Measurements from ENCODE around the gene CD226. TPM values are rescaled to one million over a fixed set of nuclear protein-coding genes. Genes with fewer than 3 reads are reported as not detected.
"Not testable (repeated sequence)": the region's sequence is repeated elsewhere in the genome, so short reads cannot be mapped to it uniquely, and the experiment has no call there.

Gene CD226
- total RNA-seq, 4 donors from 2014 or later, result 0.03 to 1.6 (median 0.22) TPM

DNA sequence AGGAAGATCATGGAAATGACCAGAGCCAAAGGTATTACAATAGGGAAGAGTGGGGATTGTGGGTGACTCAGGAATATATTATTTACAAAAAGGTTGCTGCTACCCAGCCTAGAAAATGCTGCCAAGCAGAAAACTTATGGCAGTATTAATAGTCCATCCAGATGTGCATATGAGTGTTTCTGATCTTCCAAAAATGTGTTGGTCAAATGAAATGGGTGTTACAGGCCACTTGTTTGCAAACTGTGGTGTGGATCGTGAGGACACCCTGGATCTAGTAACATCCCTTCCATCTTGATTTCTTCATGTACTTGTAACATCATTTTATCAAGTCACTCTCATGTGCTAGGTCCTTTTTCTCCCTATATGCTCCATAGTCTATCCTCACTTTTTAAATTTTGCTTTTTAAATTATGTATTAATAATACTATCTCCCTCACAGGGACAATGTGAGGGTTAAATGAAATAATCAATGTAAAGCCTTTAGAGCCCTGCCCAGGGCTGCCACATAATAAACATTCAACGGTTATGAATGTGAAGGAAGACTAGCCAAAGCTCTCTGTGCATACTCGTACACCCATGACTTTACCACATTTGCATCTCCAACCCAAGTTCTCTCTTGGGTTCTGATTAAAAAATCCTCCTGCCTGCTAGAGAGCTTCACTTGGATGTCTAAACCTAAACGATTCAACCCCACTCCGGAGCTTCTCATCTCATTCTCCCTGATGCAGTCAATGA lies 18.5 kb downstream of the CD226 start:
- Histone ChIP-seq H3K27me3 (no peaks in the 10 kb centered on the region), H3K4me3 (no peak overlapping the region), H3K36me3 (no peaks in the 10 kb centered on the region), H3K4me1 (no peaks in the 10 kb centered on the region), H3K9me3 (no peaks in the 10 kb centered on the region), H3K27ac (no peak overlapping the region)
- intact Hi-C loops (cut with DNase I; ENCODE audit: low total_unique reads) (no loop called here), in situ Hi-C loops (cut with MboI; ENCODE audit: low sequenced_read_pairs in 4 of 4) (no loop called here)
- no peak for TF ChIP-seq POLR2A (IDR thresholded peaks at IDR 0.05)
- TF ChIP-seq, protein P1, sequence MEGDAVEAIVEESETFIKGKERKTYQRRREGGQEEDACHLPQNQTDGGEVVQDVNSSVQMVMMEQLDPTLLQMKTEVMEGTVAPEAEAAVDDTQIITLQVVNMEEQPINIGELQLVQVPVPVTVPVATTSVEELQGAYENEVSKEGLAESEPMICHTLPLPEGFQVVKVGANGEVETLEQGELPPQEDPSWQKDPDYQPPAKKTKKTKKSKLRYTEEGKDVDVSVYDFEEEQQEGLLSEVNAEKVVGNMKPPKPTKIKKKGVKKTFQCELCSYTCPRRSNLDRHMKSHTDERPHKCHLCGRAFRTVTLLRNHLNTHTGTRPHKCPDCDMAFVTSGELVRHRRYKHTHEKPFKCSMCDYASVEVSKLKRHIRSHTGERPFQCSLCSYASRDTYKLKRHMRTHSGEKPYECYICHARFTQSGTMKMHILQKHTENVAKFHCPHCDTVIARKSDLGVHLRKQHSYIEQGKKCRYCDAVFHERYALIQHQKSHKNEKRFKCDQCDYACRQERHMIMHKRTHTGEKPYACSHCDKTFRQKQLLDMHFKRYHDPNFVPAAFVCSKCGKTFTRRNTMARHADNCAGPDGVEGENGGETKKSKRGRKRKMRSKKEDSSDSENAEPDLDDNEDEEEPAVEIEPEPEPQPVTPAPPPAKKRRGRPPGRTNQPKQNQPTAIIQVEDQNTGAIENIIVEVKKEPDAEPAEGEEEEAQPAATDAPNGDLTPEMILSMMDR (IDR thresholded peaks at IDR 0.05 in 4 of 5, conservative IDR thresholded peaks at IDR 0.05 in 1 of 5), result no peak
- no peak for DNase-seq
- ATAC-seq, result no peak

DNA sequence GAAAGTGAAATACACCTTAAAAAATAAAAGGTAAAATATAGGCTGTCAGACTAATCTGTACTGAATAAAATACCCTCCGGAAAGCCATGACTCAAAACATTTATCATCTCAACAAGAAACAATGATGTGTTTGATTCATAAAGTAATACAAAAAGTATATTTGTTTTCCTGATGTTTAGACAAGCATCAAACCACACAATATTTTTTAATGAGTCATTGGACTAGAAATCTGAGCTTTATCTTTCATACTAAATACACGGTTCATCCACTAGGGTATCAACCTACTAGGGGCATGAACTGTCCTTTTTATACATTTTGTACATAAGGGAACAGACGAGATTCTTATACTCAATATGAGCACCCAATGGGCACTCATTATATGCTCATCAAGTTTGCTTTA lies 31.3 kb downstream of the CD226 start:
- no peaks in the 10 kb centered on the region for H3K36me3 ChIP-seq
- no peak for ATAC-seq
- H3K4me3 ChIP-seq, result no peak overlapping the region
- H3K27me3 ChIP-seq, result no peaks in the 10 kb centered on the region
- no peaks in the 10 kb centered on the region for H3K9me3 ChIP-seq
- TF ChIP-seq, protein P1 (IDR thresholded peaks at IDR 0.05 in 4 of 5, conservative IDR thresholded peaks at IDR 0.05 in 1 of 5), result no peak
- no peak for TF ChIP-seq POLR2A (IDR thresholded peaks at IDR 0.05)
- no peak for DNase-seq
- in situ Hi-C loops (cut with MboI; ENCODE audit: low sequenced_read_pairs in 4 of 4) (no loop called here), intact Hi-C loops (cut with DNase I; ENCODE audit: low total_unique reads) (no loop called here)
- H3K27ac ChIP-seq, result no peak overlapping the region
- no peaks in the 10 kb centered on the region for H3K4me1 ChIP-seq

DNA sequence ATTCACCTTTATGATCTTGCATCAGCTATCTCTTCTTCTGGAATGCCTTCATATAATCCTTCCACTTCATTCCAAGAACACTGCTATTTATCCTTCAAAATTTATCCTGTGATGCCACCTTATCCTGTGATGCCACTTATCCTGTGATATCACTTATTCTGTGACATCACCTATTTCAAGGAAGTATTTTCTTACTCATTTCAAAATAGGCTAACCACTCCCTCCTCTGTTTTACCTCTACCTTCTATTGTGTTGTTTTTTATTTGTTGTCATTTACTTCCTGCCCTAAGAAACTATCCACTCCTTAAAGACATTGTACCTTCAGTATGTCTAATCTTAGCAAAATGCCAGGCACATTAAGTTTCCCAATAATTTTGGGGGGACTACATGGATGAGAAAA lies 38.8 kb downstream of the CD226 start:
- ATAC-seq (no peak), DNase-seq (no peak)
- TF ChIP-seq, protein P1 (IDR thresholded peaks at IDR 0.05 in 4 of 5, conservative IDR thresholded peaks at IDR 0.05 in 1 of 5), result no peak
- TF ChIP-seq POLR2A (IDR thresholded peaks at IDR 0.05), result no peak
- Histone ChIP-seq H3K27me3 (no peaks in the 10 kb centered on the region), H3K27ac (no peak overlapping the region), H3K9me3 (no peaks in the 10 kb centered on the region), H3K4me1 (no peaks in the 10 kb centered on the region), H3K4me3 (no peak overlapping the region), H3K36me3 (no peaks in the 10 kb centered on the region)
- intact Hi-C loops (cut with DNase I; ENCODE audit: low total_unique reads) (no loop called here), in situ Hi-C loops (cut with MboI; ENCODE audit: low sequenced_read_pairs in 4 of 4) (no loop called here)

DNA sequence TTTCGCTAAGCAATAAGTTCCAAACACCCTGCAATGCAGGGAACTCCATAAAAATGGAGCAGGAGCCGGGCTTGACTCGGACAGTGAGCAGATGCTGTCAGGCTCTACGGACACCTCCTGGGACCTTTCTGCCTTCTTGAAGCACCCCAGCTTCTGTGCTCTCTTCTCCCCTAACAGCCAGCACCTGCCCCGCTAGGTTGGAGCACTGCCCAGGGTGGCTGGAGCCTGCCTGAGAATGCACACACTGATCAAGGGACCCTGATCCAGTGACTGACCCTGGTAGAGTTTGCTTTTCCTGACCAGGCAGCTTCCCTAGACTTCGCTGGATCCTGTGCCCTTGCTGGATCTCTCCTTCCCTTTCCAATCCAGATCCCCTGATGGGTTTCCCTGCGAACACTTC lies 40.9 kb downstream of the CD226 start:
- H3K9me3 ChIP-seq, result no peaks in the 10 kb centered on the region
- no peak overlapping the region for H3K4me3 ChIP-seq
- no peak overlapping the region for H3K27ac ChIP-seq
- no peaks in the 10 kb centered on the region for H3K4me1 ChIP-seq
- DNase-seq (no peak), ATAC-seq (no peak)
- intact Hi-C loops (cut with DNase I; ENCODE audit: low total_unique reads) (no loop called here), in situ Hi-C loops (cut with MboI; ENCODE audit: low sequenced_read_pairs in 4 of 4) (no loop called here)
- no peaks in the 10 kb centered on the region for H3K27me3 ChIP-seq
- no peaks in the 10 kb centered on the region for H3K36me3 ChIP-seq
- TF ChIP-seq, protein P1 (IDR thresholded peaks at IDR 0.05 in 4 of 5, conservative IDR thresholded peaks at IDR 0.05 in 1 of 5), result no peak
- no peak for TF ChIP-seq POLR2A (IDR thresholded peaks at IDR 0.05)

DNA sequence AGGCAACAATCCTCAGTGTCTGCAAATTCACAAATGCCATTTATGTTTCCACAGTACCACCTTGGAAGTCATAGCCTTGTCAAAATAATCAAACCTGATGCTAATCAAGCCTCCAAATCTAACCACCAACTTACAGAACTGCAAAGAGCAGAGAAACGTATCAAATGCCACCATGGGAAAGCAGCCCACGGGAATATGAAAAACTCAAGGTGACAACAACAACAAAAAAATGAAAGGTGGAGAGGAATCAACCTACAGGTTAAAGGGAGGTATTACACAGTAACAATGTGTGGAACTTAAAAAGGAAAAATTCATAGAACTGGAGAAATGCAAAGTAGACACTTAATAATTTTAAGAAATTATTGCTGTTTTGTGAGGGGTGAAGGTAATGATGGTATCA lies 46.7 kb downstream of the CD226 start:
- intact Hi-C loops (cut with DNase I; ENCODE audit: low total_unique reads) (no loop called here), in situ Hi-C loops (cut with MboI; ENCODE audit: low sequenced_read_pairs in 4 of 4) (no loop called here)
- no peaks in the 10 kb centered on the region for H3K27me3 ChIP-seq
- no peaks in the 10 kb centered on the region for H3K9me3 ChIP-seq
- no peak overlapping the region for H3K27ac ChIP-seq
- no peak for TF ChIP-seq POLR2A (IDR thresholded peaks at IDR 0.05)
- TF ChIP-seq, protein P1 (IDR thresholded peaks at IDR 0.05 in 4 of 5, conservative IDR thresholded peaks at IDR 0.05 in 1 of 5), result no peak
- no peaks in the 10 kb centered on the region for H3K36me3 ChIP-seq
- no peak overlapping the region for H3K4me3 ChIP-seq
- H3K4me1 ChIP-seq, result no peaks in the 10 kb centered on the region
- no peak for DNase-seq
- ATAC-seq, result no peak

DNA sequence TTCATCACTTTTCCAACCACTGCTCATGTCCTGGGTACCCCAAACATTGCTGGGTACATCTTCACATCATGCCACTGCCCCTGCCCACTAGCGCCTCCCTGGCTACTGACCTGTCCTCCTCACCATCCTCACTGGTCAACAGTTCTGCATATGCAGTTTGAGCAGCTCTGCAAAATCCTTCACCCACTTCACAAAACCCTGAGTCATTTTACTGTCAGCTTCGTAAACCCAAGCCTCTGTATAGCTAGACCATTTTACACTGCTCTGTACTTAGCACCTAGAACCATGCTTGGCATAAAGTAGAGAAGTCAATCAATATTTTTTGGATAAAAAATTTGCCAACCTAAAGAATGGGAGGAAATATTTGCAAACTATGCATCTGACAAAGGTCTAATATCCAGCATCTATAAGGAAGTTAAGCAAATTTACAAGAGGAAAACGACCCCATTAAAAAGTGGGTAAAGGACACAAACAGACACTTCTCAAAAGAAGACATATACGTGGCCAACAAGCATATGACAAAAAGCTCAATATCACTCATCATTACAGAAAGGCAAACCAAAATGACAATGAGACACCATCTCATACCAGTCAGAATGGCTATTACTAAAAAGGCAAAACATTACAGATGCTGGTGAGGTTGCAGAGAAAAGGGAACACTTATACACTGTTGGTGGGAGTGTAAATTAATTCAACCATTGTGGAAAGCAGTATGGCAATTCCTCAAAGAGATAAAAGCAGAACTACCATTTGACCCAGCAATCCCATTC lies 48.3 kb downstream of the CD226 start:
- ATAC-seq; H3K27ac ChIP-seq; H3K36me3 ChIP-seq; intact Hi-C loops (cut with DNase I; ENCODE audit: low total_unique reads); H3K9me3 ChIP-seq; H3K4me3 ChIP-seq; DNase-seq; H3K4me1 ChIP-seq; H3K27me3 ChIP-seq; in situ Hi-C loops (cut with MboI; ENCODE audit: low sequenced_read_pairs in 4 of 4): not testable (repeated sequence)

Data from gastrocnemius medialis (tissue), 4 donors.